ENCODE results near the gene BEND6.

DNA sequence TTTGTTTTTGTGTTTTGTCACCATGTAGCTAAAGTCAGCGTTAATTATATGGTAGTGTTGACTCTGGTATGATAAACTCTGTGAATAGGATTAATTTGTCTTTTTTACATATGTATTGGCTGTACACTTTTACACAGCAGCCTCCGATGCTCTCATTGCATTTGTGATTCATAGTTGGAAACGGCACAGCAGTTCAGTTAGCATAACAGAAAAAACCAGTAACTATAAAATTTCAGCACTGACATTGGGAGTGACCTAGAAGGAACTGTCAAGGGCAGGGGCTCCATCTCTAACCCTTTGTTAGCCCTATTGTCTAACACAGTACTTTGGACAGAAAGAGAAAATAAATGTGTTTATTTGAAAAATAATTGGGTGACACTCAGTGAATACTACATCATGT lies 5.6 kb upstream of the BEND6 start:
- TF ChIP-seq, protein P1, sequence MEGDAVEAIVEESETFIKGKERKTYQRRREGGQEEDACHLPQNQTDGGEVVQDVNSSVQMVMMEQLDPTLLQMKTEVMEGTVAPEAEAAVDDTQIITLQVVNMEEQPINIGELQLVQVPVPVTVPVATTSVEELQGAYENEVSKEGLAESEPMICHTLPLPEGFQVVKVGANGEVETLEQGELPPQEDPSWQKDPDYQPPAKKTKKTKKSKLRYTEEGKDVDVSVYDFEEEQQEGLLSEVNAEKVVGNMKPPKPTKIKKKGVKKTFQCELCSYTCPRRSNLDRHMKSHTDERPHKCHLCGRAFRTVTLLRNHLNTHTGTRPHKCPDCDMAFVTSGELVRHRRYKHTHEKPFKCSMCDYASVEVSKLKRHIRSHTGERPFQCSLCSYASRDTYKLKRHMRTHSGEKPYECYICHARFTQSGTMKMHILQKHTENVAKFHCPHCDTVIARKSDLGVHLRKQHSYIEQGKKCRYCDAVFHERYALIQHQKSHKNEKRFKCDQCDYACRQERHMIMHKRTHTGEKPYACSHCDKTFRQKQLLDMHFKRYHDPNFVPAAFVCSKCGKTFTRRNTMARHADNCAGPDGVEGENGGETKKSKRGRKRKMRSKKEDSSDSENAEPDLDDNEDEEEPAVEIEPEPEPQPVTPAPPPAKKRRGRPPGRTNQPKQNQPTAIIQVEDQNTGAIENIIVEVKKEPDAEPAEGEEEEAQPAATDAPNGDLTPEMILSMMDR (IDR thresholded peaks at IDR 0.05): no peak
- TF ChIP-seq POLR2A (IDR thresholded peaks at IDR 0.05): no peak
